Ammon's horn (tissue), 1 donor: ENCODE results near the gene CAPNS1.
"Not testable (repeated sequence)": the region's sequence is repeated elsewhere in the genome, so short reads cannot be mapped to it uniquely, and the experiment has no call there.

Experiments used
- DNase-seq: peaks from one replicate; pipeline ENCODE4 v3.0.0-alpha.2; 2016; ENCODE audit warnings: low spot score

CAPNS1 gene

DNA sequence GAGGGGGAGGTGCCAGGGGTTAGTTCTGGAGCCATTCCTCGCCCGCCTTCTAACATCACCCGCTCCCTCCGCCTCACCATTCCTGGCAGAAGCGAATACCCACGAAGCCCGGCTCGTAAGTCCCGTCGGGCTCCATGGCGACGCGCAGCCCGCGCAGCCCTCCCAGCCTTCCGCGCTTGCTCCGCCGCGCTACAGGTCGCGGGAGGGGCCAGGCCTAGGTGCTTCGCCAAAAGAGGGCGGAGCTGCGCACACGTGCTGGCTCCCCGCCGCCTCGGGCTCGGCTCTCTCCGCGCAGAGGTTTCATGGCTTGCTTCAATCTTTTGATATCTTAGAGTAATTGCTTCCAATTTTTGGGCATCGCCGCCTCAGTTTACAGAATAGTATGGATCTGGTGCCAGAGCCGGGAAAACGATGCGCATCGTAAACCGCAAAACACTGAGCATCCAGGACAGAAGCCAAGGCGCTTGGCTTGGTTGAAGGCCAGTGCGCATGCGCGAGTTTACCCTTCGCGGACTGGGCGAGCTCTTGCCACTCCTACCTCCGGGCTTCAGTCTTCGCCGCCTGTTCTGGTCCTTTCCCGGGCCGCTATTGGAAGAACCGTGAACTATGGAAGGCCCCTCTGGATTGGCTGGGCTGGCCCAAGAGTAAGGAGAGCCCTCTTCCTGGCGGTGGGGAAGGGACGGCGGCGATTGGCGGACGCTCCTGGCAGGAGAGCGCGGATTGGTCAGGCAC, 25.0 kb upstream of the CAPNS1 start, which contains the start of gene POLR2I:
Gene POLR2I, minus strand, starts transcription at position 155 of the 732 bp plus-strand sequence. Its CDS starts 19 bp downstream, at position 136.
- DNase-seq = peak; percentile 100

DNA sequence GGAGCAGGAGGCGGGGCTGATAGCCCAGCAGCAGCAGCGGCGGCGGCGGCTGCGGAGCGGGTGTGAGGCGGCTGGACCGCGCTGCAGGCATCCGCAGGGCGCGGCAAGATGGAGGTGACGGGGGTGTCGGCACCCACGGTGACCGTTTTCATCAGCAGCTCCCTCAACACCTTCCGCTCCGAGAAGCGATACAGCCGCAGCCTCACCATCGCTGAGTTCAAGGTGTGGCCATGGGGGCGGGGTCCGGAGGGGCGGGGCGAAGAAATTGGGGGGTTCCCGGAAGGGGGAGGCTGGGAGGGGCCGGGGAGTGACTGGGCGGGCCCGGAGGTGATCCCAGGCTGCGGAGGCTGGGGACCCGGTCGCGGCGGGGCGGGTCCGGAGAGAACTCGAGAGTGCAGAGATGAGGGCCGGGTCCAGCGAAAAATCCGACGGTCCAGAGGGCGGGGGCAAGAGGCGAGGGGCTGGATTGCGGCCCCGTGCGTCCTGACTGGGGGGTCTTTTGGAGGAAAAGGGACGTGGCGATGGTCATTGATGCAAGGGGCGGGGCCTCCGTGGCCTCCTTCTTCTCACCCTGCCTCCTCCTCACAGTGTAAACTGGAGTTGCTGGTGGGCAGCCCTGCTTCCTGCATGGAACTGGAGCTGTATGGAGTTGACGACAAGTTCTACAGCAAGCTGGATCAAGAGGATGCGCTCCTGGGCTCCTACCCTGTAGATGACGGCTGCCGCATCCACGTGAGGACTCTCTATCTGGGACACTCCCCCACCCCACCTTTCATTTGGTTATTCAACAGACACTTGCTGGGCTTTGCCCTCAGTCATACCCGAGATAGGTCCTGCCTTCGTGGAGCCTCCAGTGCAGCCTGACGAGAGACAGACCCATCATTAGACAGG, 24.2 kb upstream of the CAPNS1 start, which contains the start of gene TBCB:
Gene TBCB, plus strand, starts transcription at position 16 of the 891 bp plus-strand sequence. Its CDS starts 93 bp downstream, at position 109.
- DNase-seq = no peak

DNA sequence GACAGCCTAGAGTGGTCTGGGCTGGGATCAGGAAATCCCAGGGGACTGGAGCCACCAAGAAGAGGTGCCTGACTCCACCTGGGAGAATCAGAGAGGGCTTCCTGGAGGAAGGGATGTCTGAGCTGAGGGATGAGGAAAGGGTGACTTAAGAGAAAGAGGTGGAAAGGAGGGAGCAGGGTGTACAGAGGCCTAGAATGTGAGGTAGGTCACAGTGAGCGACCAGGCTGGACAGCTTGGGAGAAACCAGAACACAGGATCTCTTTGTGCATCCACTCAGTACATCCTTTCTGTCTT, 23.6 kb upstream of the CAPNS1 start:
- no peak for DNase-seq

DNA sequence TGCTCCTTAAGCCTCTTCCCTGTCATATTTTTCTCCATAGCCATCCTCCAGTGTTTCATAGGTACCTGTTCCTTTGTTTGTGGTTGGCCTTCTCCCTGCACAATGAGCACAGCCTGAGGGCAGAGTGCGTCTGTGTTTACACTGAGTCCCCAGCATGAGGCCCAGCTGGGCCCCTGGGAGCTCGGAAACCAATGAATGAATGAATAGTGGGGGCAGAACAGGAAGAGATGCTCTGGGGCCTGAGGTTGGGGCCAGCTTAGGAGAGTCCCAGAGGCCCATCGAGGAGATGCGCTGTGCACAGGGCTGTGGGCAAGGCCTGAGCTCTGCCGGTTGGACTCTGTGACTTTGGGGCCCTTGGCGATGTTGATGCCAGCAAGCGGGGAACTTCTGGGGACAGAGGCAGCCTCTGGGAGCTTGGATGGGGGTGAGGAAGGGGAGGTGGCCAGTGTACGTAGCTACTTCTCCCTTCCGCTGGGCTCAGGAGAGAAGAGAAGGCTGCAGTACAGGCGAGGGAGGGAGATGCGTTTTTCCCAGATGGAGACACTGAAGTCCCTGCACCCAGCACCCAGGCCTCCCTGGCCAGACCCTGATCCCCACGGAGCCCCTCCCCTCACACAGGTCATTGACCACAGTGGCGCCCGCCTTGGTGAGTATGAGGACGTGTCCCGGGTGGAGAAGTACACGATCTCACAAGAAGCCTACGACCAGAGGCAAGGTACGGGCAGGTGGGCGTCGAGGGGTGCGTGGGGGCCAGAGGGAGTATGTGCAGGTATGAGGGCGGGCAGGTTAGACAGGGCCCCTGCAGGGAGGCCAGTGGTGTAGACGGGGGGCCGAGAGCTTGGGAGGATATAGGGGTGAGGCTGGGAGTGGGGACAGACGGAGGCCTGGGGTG, 19.5 kb upstream of the CAPNS1 start:
- DNase-seq = no peak

DNA sequence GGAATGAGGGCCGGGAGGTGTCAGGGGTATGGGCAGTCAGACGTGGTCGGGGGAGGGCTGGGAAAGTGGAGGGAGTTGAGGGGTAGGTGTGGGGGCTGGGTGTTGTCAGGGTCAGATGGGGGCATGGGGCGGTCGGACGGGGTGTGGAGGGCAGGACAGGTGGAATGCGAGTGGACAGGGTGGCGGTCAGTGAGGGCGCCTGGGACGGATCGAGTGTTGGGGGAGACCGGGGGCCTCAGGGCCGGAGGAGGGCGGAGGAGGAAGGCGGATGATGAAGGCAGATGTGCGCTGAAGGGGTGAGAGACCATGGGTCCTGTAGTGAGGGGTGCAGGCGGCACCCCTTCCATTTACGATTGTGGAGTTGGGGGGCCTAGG, 18.9 kb upstream of the CAPNS1 start:
- no peak for DNase-seq

DNA sequence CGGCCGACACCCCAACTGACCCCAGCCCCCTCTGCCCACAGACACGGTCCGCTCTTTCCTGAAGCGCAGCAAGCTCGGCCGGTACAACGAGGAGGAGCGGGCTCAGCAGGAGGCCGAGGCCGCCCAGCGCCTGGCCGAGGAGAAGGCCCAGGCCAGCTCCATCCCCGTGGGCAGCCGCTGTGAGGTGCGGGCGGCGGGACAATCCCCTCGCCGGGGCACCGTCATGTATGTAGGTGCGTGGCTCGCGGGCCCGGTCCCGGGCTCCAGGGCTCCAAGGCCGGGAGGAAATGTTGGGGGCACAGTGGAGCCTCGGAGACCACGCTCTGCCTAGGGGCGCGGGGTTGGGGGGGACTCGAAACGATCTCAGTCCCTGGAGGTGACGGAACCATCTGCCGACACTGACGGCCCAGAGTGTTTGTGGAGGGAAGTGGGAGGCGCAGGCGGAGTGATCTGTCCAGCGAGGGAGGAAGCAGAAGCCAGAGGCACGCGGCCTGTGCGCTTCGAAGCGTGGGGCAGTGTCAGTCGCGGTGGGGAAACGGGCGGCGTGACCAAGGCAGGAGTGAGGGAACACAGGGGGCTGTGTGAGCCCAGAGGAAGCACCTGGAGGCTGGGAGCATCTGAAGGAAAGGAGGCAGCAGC, 18.3 kb upstream of the CAPNS1 start:
- no peak for DNase-seq

DNA sequence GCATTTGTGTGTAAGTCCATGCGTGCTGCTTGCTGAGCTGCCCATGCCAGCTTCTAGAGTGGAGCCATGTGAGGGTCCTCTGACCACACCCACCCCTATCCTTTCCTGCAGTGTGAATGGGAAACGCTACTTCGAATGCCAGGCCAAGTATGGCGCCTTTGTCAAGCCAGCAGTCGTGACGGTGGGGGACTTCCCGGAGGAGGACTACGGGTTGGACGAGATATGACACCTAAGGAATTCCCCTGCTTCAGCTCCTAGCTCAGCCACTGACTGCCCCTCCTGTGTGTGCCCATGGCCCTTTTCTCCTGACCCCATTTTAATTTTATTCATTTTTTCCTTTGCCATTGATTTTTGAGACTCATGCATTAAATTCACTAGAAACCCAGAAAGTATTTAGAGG, 14.3 kb upstream of the CAPNS1 start:
- DNase-seq = no peak

DNA sequence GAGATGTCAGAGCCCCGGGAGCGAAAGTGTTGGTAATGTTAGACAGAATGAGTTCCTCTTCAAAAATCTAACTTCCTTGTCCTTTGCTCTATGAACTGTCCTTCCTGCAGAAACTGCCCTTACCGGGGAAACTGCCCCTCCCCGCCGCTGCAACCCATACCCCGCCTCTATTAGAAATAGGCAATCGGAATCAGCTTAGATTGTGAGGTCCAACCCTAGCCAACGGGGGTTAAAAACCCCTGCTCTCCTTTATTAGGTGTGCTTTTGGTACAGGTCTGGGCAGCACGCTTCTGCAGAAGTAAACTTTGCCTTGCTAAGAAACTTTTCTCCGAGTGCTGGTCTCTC, 11.5 kb upstream of the CAPNS1 start:
- no peak for DNase-seq

DNA sequence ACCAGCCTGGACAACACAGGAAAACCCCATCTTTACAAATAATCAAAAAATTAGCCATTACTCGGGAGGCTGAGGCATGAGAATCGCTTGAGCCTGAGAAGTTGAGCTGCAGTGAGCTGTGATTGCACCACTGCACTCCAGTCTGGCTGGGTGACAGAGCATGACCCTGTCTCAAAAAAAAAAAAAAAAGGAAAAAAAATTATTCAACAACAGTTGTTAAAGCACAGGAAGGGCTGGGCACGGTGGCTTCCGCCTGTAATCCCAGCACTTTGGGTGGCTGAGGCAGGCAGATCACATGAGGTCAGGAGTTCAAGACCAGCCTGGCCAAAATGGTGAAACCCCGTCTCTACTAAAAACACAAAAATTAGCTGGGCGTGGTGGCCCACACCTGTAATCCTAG, 8.6 kb upstream of the CAPNS1 start:
- not testable (repeated sequence) for DNase-seq

DNA sequence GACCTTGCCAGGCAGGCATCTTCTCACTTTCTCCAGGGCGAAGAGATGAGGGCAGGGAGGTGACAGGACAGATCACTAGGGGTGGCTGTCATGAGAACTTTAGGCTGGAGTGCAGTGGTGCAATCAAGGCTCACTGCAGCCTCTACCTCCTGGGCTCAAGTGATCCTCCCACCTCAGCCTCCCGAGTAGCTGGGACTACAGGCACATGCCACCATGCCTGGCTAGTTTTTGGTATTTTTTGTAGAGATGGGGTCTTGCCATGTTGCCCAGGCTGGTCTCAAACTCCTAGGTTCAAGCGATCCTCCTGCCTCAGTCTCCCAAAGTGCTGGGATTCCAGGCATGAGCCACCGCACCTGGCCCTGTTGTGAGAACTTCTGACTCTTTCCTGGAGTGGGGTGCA, 5.0 kb upstream of the CAPNS1 start:
- DNase-seq = not testable (repeated sequence)

DNA sequence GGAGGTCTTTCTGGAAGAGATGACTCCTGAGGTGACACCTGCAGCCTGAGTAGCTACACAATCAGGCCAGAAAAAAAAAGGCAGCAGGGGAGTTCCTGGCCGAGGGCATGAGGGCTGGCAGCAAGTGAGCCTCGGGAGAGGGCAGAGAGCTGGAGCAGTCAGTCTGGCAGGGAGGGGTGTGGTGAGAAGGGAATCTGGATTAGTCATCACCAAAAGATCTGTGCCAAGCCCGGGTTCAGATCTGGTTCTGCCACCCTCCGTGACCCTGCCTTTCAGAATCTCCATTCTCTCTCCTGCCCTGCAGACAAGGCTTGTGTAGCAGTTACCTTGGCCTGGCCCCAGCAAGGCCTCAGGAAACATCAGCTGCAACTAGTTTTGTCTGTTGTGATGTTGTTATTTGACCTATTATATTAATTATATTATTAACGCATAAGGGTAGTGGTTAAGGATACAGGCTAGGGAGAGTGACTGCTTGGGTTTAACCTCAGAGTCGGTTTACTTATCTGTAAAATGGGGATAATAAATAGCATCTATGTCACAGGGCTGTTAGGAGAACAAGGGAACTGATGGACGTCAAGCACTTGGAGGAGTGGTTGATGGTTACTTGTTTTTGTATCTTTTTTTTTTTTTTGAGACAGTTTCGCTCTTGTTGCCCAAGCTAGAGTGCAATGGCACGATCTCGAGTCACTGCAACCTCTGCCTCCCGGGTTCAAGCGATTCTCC, 2.7 kb upstream of the CAPNS1 start:
- DNase-seq = no peak

DNA sequence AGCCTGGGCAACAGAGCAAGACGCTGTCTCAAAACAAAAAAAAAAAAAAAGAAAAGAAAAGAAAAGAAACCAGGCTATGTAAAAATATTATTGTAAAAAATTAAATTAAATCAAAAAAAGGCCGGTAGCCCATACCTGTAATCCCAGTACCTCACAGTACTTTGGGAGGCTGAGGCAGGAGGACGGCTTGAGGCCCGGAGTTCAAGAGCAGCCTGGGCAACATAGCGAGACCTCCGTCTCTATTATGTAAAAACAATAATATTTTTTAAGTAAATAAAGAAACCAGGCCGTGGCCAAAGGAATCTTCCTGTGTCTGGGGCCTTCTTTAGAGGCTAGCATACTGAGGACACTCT, 770 bp upstream of the CAPNS1 start:
- DNase-seq = no peak

DNA sequence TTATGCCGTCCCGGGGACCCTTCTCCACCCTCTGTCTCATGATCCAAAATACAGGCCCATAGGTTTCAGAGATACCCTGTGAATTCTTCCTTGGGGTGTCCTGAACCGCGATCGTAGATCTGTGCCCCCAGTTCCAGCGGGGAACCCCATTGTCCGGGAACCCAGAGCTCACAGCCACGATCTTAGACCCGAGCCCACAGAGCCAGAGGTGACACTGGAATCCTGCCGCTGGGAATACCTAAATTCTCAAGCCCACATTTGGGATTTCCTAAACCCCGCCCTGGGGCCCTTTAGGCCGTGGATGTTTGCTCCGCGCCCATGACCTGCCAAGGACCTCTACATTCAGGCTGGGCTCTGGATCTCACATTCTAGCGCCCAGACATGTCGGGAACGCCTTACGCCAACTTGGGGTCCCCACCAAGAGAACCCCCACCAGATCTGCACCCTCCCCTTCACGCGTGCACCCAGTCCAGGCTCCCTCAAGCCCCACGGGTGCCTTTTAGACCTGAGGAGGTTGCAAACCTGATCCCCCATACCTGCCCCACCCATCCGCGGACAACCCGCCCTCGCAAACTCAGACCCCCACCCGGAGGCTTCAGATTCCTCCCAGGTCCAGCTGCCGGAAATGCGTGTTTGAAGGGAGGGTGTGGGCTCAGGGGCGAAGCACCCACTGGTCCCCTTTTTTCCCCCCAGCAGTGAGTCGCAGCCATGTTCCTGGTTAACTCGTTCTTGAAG, 605 bp downstream of the CAPNS1 start:
- peak; percentile 25 for DNase-seq

DNA sequence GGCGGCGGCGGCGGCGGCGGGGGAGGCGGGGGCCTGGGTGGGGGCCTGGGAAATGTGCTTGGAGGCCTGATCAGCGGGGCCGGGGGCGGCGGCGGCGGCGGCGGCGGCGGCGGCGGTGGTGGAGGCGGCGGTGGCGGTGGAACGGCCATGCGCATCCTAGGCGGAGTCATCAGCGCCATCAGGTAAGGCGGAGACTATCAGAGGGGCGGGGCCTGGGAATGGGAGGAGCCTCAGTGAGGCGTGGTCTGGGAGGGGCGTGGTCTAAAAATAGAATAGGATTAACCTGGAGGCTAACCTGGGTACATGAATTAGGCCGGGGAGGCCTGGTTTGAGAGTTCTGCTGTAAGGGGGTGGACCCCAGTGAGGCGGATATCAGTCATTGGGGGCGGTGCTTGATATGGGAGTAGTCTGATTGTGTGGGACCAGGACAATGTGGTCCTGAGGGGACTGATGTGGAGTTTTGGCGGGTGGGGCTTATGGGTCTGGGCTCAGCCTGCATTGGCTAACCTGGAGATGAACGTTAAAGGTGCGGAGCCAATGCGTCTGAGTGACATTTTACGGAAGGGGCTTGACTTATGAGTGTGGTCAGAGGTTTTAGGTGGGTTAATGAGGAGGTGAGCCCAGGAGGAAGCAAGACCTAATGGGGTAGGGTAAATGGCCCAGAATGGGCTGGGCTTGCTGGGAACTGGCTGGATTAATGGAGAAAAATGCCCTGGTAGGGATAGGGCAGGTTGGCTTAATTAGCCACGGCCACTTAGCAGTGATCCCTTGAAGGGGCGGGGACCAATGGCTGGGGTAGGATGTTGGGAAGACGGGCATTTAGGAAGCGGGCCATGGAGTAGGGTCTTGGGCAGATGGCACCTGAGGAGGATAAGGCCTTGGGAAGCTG, 1.4 kb downstream of the CAPNS1 start:
- DNase-seq = peak; percentile 81

DNA sequence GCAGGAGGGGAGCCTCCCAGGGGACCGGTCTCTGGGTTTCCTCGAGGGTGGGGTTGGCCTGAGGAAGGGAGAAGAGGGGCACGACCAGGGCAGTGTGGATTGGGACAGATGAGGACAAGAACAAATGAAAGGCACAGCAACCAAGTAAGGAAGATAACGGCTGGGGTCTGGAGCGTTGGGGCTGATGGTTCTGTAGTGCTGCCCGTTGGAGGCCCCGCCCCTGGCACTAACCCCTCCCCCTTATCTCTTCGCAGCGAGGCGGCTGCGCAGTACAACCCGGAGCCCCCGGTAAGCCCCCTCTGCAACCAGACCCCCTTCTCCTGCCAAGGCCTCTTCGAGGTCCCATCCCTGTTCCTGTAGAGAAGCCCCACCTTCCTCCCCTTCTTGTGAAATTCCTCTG, 2.2 kb downstream of the CAPNS1 start:
- DNase-seq = no peak

DNA sequence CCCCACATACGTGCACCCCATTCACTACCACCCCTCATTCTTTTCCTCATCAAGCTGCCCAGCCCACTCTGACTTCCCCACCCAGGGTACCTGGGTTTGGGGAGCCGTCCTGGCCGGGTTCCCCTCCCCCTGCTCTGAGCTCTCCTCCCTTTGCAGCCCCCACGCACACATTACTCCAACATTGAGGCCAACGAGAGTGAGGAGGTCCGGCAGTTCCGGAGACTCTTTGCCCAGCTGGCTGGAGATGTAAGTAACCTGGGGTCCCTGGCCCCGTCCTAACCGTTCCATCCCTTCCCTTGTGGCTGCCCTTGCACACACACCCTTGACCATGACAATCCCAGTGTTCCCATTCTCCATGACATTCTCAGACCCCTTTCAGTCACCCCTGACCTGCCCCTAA, 2.6 kb downstream of the CAPNS1 start:
- no peak for DNase-seq

DNA sequence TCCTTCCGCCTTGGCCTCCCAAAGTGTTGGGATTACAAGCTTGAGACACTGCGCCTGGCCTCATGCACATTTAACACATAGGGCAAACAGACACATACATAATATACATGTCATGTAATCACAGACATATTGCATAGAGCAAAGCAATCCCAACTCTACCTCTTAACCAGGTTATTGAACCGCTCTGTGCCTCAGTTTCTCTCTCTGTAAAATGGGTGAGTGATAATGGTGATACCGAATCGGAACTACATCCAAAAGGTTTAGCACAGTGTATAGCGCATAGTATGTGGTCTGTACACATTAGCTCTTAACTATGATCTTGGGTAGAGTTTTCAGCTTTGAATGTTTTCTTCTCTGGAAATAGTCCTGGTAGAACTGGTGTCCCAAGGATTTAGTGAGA, 4.8 kb downstream of the CAPNS1 start:
- DNase-seq = no peak

DNA sequence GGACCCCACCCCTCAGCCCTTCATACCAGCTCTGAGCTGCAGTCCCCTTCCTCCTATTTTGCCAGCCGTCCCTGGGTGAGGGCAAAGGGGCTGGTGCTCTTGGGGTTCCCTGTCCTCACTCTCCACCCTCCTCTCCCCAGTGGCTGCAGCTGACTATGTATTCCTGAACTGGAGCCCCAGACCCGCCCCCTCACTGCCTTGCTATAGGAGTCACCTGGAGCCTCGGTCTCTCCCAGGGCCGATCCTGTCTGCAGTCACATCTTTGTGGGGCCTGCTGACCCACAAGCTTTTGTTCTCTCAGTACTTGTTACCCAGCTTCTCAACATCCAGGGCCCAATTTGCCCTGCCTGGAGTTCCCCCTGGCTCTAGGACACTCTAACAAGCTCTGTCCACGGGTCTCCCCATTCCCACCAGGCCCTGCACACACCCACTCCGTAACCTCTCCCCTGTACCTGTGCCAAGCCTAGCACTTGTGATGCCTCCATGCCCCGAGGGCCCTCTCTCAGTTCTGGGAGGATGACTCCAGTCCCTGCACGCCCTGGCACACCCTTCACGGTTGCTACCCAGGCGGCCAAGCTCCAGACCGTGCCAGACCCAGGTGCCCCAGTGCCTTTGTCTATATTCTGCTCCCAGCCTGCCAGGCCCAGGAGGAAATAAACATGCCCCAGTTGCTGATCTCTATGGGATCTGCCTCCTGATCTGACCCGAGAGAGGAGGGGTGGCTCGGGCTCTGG, 10.0 kb downstream of the CAPNS1 start:
- DNase-seq = no peak

DNA sequence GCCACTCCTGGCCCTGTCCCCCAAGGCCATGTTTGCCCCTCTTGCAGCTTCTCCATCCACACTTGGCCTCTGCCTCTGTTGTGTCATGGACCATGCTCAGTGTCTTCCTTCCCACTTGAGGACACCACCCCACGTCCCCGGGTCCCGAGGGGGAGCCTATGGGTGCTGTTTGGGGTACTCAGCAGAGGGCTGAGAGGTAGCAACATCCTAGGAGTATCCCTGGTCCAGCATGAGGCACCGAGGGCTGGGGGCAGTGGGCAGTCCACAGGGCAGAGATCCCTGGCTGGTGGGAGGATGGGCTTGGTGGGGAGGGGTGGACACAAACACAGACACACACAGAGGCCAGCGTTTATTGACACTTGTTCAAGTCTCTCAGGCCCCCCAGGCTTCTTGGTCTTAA, 10.7 kb downstream of the CAPNS1 start:
- no peak for DNase-seq
